Skin epidermis (tissue), 12 donors: ENCODE measurements around the gene NEMF.

ENCODE experiments used
- H3K27ac ChIP-seq, 21 experiments: fragments of 200-600 bp; sonication (generic) in 11 of 21; one replicate each; pipeline ENCODE4 v1.5.0; 2020; ENCODE audit warnings: mild to moderate bottlenecking in 3 of 21, inconsistent platforms in 2 of 21, moderate library complexity in 2 of 21
- H3K4me3 ChIP-seq, 7 experiments: fragments of 200-600 bp; sonication (generic) in 2 of 7; one replicate each; pipeline ENCODE4 v1.5.0; 2020; ENCODE audit warnings: inconsistent platforms in 2 of 7, mild to moderate bottlenecking in 2 of 7, moderate library complexity in 1 of 7

The NEMF gene, protein sequence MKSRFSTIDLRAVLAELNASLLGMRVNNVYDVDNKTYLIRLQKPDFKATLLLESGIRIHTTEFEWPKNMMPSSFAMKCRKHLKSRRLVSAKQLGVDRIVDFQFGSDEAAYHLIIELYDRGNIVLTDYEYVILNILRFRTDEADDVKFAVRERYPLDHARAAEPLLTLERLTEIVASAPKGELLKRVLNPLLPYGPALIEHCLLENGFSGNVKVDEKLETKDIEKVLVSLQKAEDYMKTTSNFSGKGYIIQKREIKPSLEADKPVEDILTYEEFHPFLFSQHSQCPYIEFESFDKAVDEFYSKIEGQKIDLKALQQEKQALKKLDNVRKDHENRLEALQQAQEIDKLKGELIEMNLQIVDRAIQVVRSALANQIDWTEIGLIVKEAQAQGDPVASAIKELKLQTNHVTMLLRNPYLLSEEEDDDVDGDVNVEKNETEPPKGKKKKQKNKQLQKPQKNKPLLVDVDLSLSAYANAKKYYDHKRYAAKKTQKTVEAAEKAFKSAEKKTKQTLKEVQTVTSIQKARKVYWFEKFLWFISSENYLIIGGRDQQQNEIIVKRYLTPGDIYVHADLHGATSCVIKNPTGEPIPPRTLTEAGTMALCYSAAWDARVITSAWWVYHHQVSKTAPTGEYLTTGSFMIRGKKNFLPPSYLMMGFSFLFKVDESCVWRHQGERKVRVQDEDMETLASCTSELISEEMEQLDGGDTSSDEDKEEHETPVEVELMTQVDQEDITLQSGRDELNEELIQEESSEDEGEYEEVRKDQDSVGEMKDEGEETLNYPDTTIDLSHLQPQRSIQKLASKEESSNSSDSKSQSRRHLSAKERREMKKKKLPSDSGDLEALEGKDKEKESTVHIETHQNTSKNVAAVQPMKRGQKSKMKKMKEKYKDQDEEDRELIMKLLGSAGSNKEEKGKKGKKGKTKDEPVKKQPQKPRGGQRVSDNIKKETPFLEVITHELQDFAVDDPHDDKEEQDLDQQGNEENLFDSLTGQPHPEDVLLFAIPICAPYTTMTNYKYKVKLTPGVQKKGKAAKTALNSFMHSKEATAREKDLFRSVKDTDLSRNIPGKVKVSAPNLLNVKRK

DNA sequence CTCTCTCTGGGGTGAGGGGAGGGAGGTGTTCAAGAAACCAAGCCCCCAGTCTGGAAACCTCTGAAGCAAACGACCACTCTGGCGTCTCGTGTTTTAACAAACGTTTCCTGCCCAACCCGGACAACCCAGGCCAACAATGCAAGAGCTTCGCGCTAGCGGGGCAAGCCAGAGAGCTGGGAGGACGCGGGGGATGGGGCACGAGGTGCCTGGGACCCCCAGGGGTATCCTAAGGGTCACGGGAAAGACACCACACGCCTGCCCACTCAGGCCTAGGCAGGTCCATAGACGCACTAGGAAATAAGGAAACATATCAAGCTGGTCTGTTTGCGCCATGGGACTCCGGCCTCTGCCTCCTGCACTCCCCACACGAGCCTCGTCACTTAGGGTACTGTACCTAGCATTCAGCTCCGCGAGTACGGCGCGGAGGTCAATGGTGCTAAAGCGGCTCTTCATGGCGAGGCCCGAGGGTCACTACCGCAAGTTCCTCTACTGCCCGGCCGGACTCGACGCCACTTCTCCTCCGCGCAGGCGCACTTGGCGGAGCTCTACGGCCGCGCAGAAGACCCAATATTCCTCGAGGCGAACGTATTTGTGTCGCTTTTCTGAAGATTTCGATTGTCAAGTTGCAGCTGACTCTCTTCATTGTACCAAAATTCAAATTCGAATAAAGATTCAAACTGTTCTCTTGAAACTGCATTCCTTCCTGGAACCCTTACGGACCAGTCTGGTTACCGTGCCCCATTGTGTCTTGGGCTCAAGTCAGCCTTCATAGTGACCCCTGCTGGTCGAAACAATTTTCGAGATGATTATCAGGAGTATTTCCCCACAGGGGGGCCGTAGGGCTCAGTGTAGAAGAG lies at the start of gene NEMF:
Gene NEMF, minus strand, starts transcription at position 488 of the 857 bp plus-strand sequence. Its CDS starts 35 bp downstream, at position 453.
- Histone ChIP-seq H3K27ac (peak within 1 kb of the TSS; percentile 52 to 97 (median 93)), H3K4me3 (peak within 1 kb of the TSS; percentile 63 to 95 (median 73))

DNA sequence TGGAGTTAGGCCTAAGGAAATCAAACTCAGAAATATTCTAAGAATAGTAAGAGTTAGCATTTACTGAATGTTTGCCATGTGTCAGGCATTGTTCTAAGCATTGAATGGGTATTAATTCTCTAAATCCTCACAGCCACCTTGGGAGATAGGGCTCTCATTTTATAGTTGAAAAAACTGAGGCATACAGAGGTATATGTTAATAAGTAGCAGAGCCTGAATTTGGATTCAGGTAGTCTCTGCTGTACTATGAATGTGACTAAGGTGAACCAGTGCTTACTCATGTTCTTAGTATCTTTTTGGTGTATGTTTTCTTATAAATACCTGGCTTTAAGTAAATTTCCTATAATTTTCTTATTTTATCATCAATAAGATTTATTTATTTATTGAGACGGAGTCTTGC lies 48.4 kb upstream of the NEMF start:
- Histone ChIP-seq H3K4me3 (no peak overlapping the region), H3K27ac (no peak overlapping the region)

DNA sequence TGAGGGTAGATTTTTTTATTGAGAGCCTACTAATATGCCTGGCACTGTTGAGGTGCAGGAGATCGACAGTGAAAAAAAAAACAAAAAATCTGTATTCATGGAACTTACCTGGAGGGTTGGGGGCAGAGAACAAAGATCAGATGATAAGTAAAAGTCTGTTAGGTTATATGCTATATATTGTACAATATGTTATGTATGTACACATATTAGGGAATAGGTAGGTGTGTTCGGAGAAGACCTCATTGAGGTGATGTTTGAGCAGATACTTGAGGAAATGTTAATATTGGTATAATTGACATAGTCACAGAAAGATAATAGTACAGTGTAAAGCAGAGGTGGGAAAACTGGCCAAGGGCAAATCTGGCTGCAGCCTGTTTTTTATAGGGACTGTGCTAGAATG lies 45.9 kb upstream of the NEMF start:
- Histone ChIP-seq H3K27ac (peak overlapping the region in 15 of 21 experiments; percentile 7 to 100 (median 65)), H3K4me3 (peak overlapping the region in 3 of 7 experiments; percentile 3 to 87 (median 15))

DNA sequence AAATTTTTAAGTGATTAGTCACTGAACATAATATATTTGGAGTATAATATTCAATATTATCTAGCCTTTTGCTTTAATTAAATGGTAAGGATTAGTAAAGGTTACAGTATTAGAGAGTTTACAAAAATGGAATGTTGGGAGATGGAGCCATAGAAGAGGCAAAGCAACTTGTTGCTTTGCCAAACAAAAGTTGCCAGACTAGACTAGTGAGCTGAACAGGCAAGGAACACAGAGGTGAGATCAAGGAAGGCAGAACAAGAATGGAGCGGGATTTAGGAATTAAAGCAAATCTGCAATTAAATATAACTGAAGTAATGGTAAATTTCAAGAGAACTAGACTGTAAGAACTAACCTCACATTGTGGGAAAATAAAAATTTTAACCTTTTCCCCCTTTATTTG lies 45.4 kb upstream of the NEMF start:
- Histone ChIP-seq H3K4me3 (peak overlapping the region in 3 of 7 experiments; percentile 3 to 87 (median 15)), H3K27ac (peak overlapping the region in 16 of 21 experiments; percentile 1 to 100 (median 62))

DNA sequence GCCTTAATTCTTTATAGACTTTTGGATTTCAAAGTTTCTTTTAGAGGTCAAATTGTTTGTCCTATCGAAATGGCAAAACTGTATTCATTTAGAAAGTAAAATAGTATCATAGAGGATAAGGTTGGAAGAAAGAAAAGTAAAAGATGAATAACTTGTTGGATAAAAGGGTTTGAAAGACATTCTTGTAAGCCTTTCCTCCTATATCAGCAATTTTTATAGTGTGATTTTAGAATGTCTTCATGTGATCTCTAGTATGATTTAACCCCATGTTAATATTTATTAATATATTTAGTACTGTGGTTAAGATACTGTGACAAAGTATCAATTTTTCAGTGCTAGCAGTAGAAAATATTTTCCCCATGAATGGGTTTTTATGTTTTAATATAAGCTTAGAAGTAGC lies 44.8 kb upstream of the NEMF start:
- H3K4me3 ChIP-seq: peak overlapping the region in 5 of 7 experiments; percentile 1 to 94 (median 75)
- peak overlapping the region in 18 of 21 experiments; percentile 26 to 100 (median 66) for H3K27ac ChIP-seq

DNA sequence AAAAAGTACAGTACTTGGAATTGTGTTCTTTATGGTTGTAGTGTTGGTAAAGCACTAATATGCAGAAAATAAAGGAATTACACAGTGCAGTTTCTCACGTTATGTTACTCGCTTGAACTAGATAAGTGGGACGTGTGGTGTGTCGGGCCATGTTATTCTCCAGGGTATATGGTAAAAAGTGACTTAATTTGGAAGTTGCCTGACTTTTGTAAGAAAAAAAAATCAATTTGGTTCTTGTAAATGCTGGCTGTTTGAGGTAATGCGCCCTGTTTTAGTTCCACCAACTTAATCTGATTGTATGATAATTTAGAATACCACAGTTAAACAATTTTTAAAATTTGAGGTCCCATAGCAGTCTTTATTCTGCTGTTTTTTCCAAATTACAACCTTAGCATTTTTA lies 44.4 kb upstream of the NEMF start:
- Histone ChIP-seq H3K4me3 (peak overlapping the region; percentile 75 to 96 (median 89)), H3K27ac (peak overlapping the region in 18 of 21 experiments; percentile 26 to 100 (median 66))

DNA sequence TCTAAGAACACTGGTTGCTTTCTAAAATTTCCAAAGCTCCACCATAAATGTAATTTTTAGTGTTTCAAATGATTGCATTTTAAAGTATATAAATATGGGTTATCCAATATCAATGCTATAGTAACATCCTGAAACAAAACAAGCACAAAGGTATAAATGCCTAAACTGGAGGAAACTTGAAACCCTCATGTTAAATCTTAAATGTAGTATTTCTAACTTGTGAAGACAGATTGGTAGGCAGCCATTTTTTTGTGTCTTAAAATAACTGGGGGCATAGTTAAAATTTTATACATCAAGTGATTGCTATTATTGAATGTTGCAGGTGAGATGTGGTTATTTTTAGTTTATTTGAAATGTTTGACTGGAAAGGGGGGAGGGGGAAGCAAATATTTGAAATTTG lies 43.7 kb upstream of the NEMF start:
- Histone ChIP-seq H3K27ac (peak overlapping the region in 18 of 21 experiments; percentile 26 to 100 (median 98)), H3K4me3 (peak overlapping the region; percentile 75 to 96 (median 89))

DNA sequence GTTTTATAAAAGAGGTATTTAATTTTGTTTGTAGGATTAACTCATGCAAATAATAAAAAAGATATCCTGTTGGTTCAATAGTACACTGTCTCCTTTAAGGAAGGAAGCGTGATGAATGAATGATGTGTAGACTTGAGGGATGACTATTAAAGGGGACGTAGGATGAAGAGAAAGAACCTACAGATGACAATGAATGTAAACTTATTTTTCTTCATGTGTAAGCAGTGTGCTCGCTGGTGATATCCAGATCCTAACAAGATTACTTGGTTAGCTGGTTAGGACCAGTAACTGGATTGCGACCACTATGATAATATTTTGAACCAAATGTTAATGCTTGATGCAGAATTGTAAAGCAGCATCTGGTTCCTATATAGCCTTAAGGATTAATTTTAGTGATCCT lies 42.9 kb upstream of the NEMF start:
- Histone ChIP-seq H3K27ac (peak overlapping the region in 18 of 21 experiments; percentile 26 to 100 (median 99)), H3K4me3 (peak overlapping the region; percentile 75 to 96 (median 89))

DNA sequence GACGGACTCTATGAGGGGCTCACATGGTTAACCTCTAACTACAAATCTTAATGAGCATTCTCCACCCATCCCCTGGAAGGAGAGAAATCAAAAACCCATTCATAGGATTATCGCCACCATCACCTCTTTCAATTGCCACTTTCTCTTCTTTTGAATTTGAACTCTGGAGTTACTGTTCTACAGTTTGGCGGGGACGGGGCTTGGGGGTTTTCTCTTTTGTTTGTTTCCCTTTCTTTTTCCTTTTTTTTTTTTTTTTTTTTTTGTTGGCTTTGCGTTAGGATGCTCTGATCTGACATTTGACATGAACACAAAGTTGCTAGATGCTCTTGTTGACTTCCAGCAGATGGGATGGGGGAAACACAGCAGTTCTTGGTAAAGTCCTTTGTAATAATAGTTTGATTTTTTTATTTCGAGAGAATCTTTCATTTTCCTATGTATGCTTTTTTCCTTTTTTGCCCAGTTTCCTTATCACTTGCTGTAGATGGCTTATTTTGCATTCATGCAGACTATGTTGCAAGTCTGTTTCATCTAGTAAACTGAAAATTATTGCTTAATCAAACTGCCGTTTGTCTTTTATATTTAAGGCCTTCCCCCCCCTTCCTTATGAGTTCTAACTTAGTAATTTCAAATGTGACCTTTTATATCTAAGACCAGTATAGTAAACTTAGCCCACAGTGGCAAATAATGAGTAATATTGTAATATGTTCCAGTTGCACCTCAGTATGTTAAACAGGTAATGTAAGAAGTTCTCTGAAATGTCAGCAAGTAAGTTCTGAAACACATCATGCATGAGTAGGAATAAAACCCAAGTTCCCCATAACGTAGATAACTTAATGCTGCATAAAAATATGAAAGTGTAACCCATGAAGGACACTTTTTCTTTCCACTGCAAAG lies 41.9 kb upstream of the NEMF start:
- H3K27ac ChIP-seq: peak overlapping the region; percentile 93 to 100 (median 99)
- H3K4me3 ChIP-seq: peak overlapping the region; percentile 75 to 96 (median 89)

DNA sequence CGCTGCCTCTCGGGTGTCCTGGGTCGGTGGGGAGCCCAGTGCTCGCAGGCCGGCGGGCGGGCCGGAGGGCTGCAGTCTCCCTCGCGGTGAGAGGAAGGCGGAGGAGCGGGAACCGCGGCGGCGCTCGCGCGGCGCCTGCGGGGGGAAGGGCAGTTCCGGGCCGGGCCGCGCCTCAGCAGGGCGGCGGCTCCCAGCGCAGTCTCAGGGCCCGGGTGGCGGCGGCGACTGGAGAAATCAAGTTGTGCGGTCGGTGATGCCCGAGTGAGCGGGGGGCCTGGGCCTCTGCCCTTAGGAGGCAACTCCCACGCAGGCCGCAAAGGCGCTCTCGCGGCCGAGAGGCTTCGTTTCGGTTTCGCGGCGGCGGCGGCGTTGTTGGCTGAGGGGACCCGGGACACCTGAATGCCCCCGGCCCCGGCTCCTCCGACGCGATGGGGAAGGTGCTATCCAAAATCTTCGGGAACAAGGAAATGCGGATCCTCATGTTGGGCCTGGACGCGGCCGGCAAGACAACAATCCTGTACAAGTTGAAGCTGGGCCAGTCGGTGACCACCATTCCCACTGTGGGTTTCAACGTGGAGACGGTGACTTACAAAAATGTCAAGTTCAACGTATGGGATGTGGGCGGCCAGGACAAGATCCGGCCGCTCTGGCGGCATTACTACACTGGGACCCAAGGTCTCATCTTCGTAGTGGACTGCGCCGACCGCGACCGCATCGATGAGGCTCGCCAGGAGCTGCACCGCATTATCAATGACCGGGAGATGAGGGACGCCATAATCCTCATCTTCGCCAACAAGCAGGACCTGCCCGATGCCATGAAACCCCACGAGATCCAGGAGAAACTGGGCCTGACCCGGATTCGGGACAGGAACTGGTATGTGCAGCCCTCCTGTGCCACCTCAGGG lies 41.0 kb upstream of the NEMF start:
- H3K27ac ChIP-seq: peak overlapping the region; percentile 93 to 100 (median 99)
- peak overlapping the region; percentile 75 to 96 (median 89) for H3K4me3 ChIP-seq

DNA sequence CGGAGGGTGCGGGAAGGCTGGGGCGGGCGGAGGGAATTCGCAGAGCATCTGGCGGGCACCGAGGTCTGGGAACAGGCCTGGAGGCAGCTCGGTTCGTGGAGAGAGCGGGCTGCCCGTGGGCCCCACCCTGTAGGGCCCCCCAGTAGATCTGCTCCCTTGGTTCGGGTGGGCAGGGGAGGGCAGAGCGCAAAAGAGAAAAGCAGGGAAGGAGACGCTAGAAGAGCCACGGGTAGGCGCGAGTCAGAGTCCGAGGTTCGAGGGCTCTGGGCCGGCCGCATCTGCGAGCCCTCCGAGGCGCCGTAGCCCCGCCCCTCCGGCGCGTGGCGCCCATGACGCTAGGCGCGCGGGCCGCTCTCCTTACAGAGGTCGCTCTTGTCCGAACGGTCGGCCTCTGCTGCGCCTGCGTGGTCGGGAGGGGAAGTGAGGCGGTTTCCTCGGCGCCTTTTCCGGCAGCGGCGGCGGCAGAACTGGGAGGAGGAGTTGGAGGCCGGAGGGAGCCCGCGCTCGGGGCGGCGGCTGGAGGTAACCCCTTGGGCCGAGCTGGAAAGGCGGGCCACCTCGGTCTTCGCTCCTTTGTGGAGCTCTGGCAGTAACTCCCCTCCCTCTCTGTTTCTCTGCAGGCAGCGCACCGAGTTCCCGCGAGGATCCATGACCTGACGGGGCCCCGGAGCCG lies 40.2 kb upstream of the NEMF start, which contains the start of gene ARF6:
Gene ARF6, plus strand, starts transcription at position 447 of the 673 bp plus-strand sequence. CDS start 655 bp downstream, outside the sequence.
- Histone ChIP-seq H3K4me3 (peak within 1 kb of the TSS; percentile 75 to 96 (median 89)), H3K27ac (peak within 1 kb of the TSS; percentile 93 to 100 (median 99))

DNA sequence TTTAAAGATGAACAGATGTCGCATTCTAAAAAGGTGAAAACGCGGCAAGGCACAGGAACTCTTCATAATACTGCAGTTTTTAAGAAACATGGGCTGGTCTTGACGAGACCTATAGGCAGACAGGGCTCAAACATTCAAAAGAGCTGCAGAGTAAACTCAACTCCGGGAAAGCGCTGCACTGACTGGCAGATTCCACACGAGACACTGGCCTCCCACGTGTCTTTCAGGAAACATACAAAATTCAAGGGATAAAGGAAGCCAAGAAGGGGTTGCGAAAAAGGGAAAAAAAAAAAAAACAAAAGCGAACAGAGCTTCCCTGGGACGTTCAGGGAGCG lies 39.7 kb upstream of the NEMF start:
- H3K27ac ChIP-seq: peak overlapping the region; percentile 83 to 100 (median 99)
- H3K4me3 ChIP-seq: peak overlapping the region; percentile 75 to 96 (median 89)

DNA sequence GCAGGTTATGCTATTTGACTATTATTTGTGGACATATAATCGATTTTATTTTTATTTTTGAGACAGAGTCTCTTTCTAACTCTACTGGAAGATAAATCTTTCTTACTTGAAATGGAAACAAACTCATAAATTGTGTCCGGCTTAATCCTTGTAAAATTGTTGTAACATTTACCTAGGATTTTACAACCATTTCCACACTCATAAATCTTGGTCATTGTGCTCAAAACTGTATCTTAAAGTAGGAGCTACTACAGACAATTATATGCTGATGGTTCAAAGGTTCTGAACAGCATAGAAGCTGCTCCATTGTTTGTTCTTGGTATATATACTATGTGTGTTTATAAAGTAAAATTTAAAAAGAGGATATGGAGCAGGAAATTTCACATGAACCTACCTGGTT lies 35.7 kb upstream of the NEMF start:
- H3K27ac ChIP-seq: no peak overlapping the region
- H3K4me3 ChIP-seq: no peak overlapping the region

DNA sequence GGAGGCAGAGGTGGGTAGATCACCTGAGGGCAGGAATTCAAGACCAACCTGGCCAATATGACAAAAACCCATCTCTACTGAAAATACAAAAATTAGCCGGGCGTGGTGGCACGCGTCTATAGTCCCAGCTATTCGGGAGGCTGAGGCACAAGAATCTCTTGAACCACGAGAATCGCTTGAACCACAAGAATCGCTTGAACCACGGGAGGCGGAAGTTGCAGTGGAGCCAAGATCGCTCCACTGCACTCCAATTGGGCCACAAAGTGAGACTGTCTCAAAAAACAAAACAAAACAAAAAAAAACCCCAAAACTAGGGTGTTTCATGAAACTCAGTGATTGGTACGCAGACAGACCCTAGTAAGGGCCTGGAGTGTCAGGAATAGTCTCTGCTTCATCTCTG lies 33.9 kb upstream of the NEMF start:
- no peak overlapping the region for H3K4me3 ChIP-seq
- H3K27ac ChIP-seq: no peak overlapping the region

DNA sequence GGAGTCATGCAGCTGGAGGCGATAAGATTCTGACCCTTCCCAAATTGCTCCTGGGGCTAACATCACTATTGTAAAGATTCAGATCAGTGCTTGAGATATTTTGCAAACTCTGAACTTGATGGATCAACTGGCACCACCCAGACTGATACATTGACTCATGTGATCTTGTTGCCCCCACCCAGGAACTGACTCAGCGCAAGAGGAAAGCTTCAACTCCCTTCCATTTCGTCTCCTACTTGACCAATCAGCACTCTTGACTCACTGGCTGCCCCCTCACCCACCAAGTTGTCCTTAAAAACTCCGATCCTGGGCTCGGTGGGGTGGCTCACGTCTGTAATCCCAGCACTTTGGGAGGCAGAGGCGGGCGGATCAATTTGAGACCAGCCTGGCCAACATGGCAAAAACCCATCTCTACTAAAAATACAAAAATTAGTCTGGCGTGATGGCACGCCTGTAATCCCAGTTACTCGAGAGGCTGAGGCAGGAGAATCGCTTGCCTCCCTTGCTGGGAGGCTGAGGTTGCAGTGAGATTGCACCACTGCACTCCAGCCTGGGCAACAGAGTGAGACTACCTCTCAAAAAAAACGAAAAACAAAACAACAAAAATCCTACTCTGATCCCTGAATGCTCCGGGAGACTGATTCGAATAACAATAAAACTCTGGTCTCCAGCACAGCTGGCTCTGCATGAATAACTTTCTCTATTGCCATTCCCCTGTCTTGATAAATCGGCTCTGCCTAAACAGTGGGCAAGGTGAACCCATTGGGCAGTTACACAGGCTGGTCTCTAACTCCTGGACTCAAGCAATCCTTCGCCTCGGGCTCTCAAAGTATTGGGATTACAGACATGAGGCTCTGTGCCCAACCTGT lies 30.5 kb upstream of the NEMF start:
- no peak overlapping the region for H3K4me3 ChIP-seq
- H3K27ac ChIP-seq: peak overlapping the region in 7 of 21 experiments; percentile 3 to 49 (median 9)
